ENCODE results near the gene C16orf96. TPM values are rescaled to one million over a fixed set of nuclear protein-coding genes. Genes with fewer than 3 reads are reported as not detected.

The C16orf96 gene
- total and polyA plus RNA-seq, 7 experiments from 2014 or later, result 0.17 to 0.70 (median 0.64) TPM; not detected in 2

- Histone ChIP-seq H3K27ac (ENCODE audit: low read depth, low read length) (no peak overlapping the region), H3K4me1 (ENCODE audit: control insufficient read depth in 2 of 2, insufficient read depth in 2 of 2, low read length in 2 of 2) (no peaks in the 10 kb centered on the region), H3K27me3 (ENCODE audit: control insufficient read depth in 2 of 2, insufficient read depth in 2 of 2, low read length in 2 of 2) (no peaks in the 10 kb centered on the region), H3K36me3 (ENCODE audit: control insufficient read depth in 2 of 3, insufficient read depth in 3 of 3, low read length in 3 of 3) (no peaks in the 10 kb centered on the region), H3K9me3 (ENCODE audit: control insufficient read depth in 2 of 3, low read length in 3 of 3) (no peaks in the 10 kb centered on the region), H3K4me3 (ENCODE audit: low read length) (no peak overlapping the region)
- Mint-ChIP-seq H3K4me1 (peaks cover 0 to 5% (median 0%) of the 10 kb centered on the region in 7 donors), H3K9me3 (peaks cover 0 to 2% (median 0%) of the 10 kb centered on the region in 11 donors), H3K4me3 (no peak overlapping the region), H3K36me3 (no peaks in the 10 kb centered on the region), H3K27ac (no peak overlapping the region), H3K27me3 (peaks cover 0 to 7% (median 0%) of the 10 kb centered on the region in 5 donors)
- intact Hi-C loops (cut with micrococcal nuclease), result no loop called here
- CTCF ChIA-PET, result interaction anchor here (0.6 to 1.3 kb wide), 2 partner anchors 9 to 10 kb away, joined by 3 to 5 read pairs; no protein-coding TSS in a partner anchor
- POLR2A ChIA-PET, result no interaction called here
- no peak for DNase-seq
- ATAC-seq, result no peak
Measured at GRCh38 chr16:4594433-4595410, 38.6 kb downstream of the C16orf96 start.

GRCh38 chr16:4597174-4597573, 41.0 kb downstream of the C16orf96 start:
- CTCF ChIA-PET, result no interaction called here

GRCh38 chr16:4599037-4599436, 42.9 kb downstream of the C16orf96 start:
- H3K4me1 Mint-ChIP-seq, result peaks cover 0 to 5% (median 0%) of the 10 kb centered on the region in 7 donors
- H3K27ac ChIP-seq (ENCODE audit: low read depth, low read length), result no peak overlapping the region
- no peak overlapping the region for H3K4me3 Mint-ChIP-seq
- ChIA-PET CTCF (no interaction called here), POLR2A (no interaction called here)
- no peaks in the 10 kb centered on the region for H3K9me3 ChIP-seq (ENCODE audit: control insufficient read depth in 2 of 3, low read length in 3 of 3)
- H3K4me1 ChIP-seq (ENCODE audit: control insufficient read depth in 2 of 2, insufficient read depth in 2 of 2, low read length in 2 of 2), result no peaks in the 10 kb centered on the region
- no peaks in the 10 kb centered on the region for H3K36me3 ChIP-seq (ENCODE audit: control insufficient read depth in 2 of 3, insufficient read depth in 3 of 3, low read length in 3 of 3)
- DNase-seq, result no peak
- H3K36me3 Mint-ChIP-seq, result no peaks in the 10 kb centered on the region
- H3K27ac Mint-ChIP-seq, result no peak overlapping the region
- intact Hi-C loops (cut with micrococcal nuclease), result no loop called here
- H3K27me3 Mint-ChIP-seq, result peaks cover 0 to 9% (median 0%) of the 10 kb centered on the region in 5 donors
- peaks cover 0 to 2% (median 0%) of the 10 kb centered on the region in 11 donors for H3K9me3 Mint-ChIP-seq
- H3K4me3 ChIP-seq (ENCODE audit: low read length), result no peak overlapping the region
- H3K27me3 ChIP-seq (ENCODE audit: control insufficient read depth in 2 of 2, insufficient read depth in 2 of 2, low read length in 2 of 2), result no peaks in the 10 kb centered on the region
- ATAC-seq, result no peak

More at GRCh38 chr16:4597174-4597573, 41.0 kb downstream of the C16orf96 start:
- Mint-ChIP-seq H3K9me3 (peaks cover 0 to 2% (median 0%) of the 10 kb centered on the region in 11 donors), H3K4me1 (peaks cover 0 to 5% (median 0%) of the 10 kb centered on the region in 7 donors), H3K4me3 (no peak overlapping the region), H3K27ac (no peak overlapping the region), H3K27me3 (peaks cover 0 to 9% (median 0%) of the 10 kb centered on the region in 5 donors), H3K36me3 (no peaks in the 10 kb centered on the region)
- Histone ChIP-seq H3K9me3 (ENCODE audit: control insufficient read depth in 2 of 3, low read length in 3 of 3) (no peaks in the 10 kb centered on the region), H3K27me3 (ENCODE audit: control insufficient read depth in 2 of 2, insufficient read depth in 2 of 2, low read length in 2 of 2) (no peaks in the 10 kb centered on the region), H3K27ac (ENCODE audit: low read depth, low read length) (no peak overlapping the region), H3K4me1 (ENCODE audit: control insufficient read depth in 2 of 2, insufficient read depth in 2 of 2, low read length in 2 of 2) (no peaks in the 10 kb centered on the region), H3K36me3 (ENCODE audit: control insufficient read depth in 2 of 3, insufficient read depth in 3 of 3, low read length in 3 of 3) (no peaks in the 10 kb centered on the region), H3K4me3 (ENCODE audit: low read length) (no peak overlapping the region)
- intact Hi-C loops (cut with micrococcal nuclease), result no loop called here
- POLR2A ChIA-PET, result no interaction called here
- ATAC-seq (no peak), DNase-seq (no peak)

- Histone ChIP-seq H3K27ac (ENCODE audit: low read depth, low read length) (no peak overlapping the region), H3K27me3 (ENCODE audit: control insufficient read depth in 2 of 2, insufficient read depth in 2 of 2, low read length in 2 of 2) (no peaks in the 10 kb centered on the region), H3K4me1 (ENCODE audit: control insufficient read depth in 2 of 2, insufficient read depth in 2 of 2, low read length in 2 of 2) (no peaks in the 10 kb centered on the region), H3K4me3 (ENCODE audit: low read length) (no peak overlapping the region), H3K36me3 (ENCODE audit: control insufficient read depth in 2 of 3, insufficient read depth in 3 of 3, low read length in 3 of 3) (no peaks in the 10 kb centered on the region), H3K9me3 (ENCODE audit: control insufficient read depth in 2 of 3, low read length in 3 of 3) (no peaks in the 10 kb centered on the region)
- peaks cover 0 to 5% (median 0%) of the 10 kb centered on the region in 7 donors for H3K4me1 Mint-ChIP-seq
- intact Hi-C loops (cut with micrococcal nuclease), result no loop called here
- peaks cover 0 to 9% (median 0%) of the 10 kb centered on the region in 5 donors for H3K27me3 Mint-ChIP-seq
- ATAC-seq (no peak), DNase-seq (no peak)
- ChIA-PET POLR2A (no interaction called here), CTCF (no interaction called here)
- H3K27ac Mint-ChIP-seq, result no peak overlapping the region
- H3K36me3 Mint-ChIP-seq, result no peaks in the 10 kb centered on the region
- peaks cover 0 to 2% (median 0%) of the 10 kb centered on the region in 11 donors for H3K9me3 Mint-ChIP-seq
- no peak overlapping the region for H3K4me3 Mint-ChIP-seq
Measured at GRCh38 chr16:4599545-4599944, 43.4 kb downstream of the C16orf96 start.

- Mint-ChIP-seq H3K36me3 (no peaks in the 10 kb centered on the region), H3K4me1 (peaks cover 0 to 2% (median 0%) of the 10 kb centered on the region in 7 donors), H3K27ac (no peak overlapping the region), H3K4me3 (no peak overlapping the region), H3K27me3 (peaks cover 0 to 9% (median 0%) of the 10 kb centered on the region in 5 donors), H3K9me3 (peaks cover 0 to 2% (median 0%) of the 10 kb centered on the region in 11 donors)
- intact Hi-C loops (cut with micrococcal nuclease), result no loop called here
- no peak overlapping the region for H3K4me3 ChIP-seq (ENCODE audit: low read length)
- H3K36me3 ChIP-seq (ENCODE audit: control insufficient read depth in 2 of 3, insufficient read depth in 3 of 3, low read length in 3 of 3), result no peaks in the 10 kb centered on the region
- no peak for ATAC-seq
- no peak for DNase-seq
- no peaks in the 10 kb centered on the region for H3K9me3 ChIP-seq (ENCODE audit: control insufficient read depth in 2 of 3, low read length in 3 of 3)
- H3K27me3 ChIP-seq (ENCODE audit: control insufficient read depth in 2 of 2, insufficient read depth in 2 of 2, low read length in 2 of 2), result no peaks in the 10 kb centered on the region
- POLR2A ChIA-PET, result no interaction called here
- no peak overlapping the region for H3K27ac ChIP-seq (ENCODE audit: low read depth, low read length)
- H3K4me1 ChIP-seq (ENCODE audit: control insufficient read depth in 2 of 2, insufficient read depth in 2 of 2, low read length in 2 of 2), result no peaks in the 10 kb centered on the region
- CTCF ChIA-PET, result interaction anchor here (0.6 kb wide), 2 partner anchors 92 to 1169 kb away, joined by 3 read pairs; no protein-coding TSS in a partner anchor
Measured at GRCh38 chr16:4601036-4601863, 45.1 kb downstream of the C16orf96 start.

GRCh38 chr16:4601864-4602186, 45.7 kb downstream of the C16orf96 start:
- Mint-ChIP-seq H3K27me3 (peaks cover 0 to 8% (median 0%) of the 10 kb centered on the region in 5 donors), H3K4me3 (no peak overlapping the region), H3K36me3 (no peaks in the 10 kb centered on the region), H3K9me3 (peaks cover 0 to 2% (median 0%) of the 10 kb centered on the region in 11 donors), H3K27ac (no peak overlapping the region), H3K4me1 (peaks cover 0 to 2% (median 0%) of the 10 kb centered on the region in 7 donors)
- ATAC-seq, result no peak
- intact Hi-C loops (cut with micrococcal nuclease), result no loop called here
- Histone ChIP-seq H3K9me3 (ENCODE audit: control insufficient read depth in 2 of 3, low read length in 3 of 3) (no peaks in the 10 kb centered on the region), H3K36me3 (ENCODE audit: control insufficient read depth in 2 of 3, insufficient read depth in 3 of 3, low read length in 3 of 3) (no peaks in the 10 kb centered on the region), H3K4me1 (ENCODE audit: control insufficient read depth in 2 of 2, insufficient read depth in 2 of 2, low read length in 2 of 2) (no peaks in the 10 kb centered on the region), H3K27ac (ENCODE audit: low read depth, low read length) (no peak overlapping the region), H3K27me3 (ENCODE audit: control insufficient read depth in 2 of 2, insufficient read depth in 2 of 2, low read length in 2 of 2) (no peaks in the 10 kb centered on the region), H3K4me3 (ENCODE audit: low read length) (no peak overlapping the region)
- ChIA-PET CTCF (interaction anchor here (0.6 kb wide), 2 partner anchors 93 to 1170 kb away, joined by 3 read pairs; no protein-coding TSS in a partner anchor), POLR2A (no interaction called here)
- DNase-seq, result no peak
